Measurements from ENCODE around the gene SNX9. TPM values are rescaled to one million over a fixed set of nuclear protein-coding genes. Genes with fewer than 3 reads are reported as not detected.

The SNX9 gene
- total RNA-seq, 1 donor from 2014 or later, result 36.0 TPM

- TF ChIP-seq EZH2 (IDR thresholded peaks at IDR 0.05; ENCODE audit: insufficient read depth, low read length), result no peak
- TF ChIP-seq, protein P1, sequence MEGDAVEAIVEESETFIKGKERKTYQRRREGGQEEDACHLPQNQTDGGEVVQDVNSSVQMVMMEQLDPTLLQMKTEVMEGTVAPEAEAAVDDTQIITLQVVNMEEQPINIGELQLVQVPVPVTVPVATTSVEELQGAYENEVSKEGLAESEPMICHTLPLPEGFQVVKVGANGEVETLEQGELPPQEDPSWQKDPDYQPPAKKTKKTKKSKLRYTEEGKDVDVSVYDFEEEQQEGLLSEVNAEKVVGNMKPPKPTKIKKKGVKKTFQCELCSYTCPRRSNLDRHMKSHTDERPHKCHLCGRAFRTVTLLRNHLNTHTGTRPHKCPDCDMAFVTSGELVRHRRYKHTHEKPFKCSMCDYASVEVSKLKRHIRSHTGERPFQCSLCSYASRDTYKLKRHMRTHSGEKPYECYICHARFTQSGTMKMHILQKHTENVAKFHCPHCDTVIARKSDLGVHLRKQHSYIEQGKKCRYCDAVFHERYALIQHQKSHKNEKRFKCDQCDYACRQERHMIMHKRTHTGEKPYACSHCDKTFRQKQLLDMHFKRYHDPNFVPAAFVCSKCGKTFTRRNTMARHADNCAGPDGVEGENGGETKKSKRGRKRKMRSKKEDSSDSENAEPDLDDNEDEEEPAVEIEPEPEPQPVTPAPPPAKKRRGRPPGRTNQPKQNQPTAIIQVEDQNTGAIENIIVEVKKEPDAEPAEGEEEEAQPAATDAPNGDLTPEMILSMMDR (IDR thresholded peaks at IDR 0.05; ENCODE audit: insufficient read depth, low read depth, low read length), result no peak
- H3K4me3 ChIP-seq (ENCODE audit: insufficient read depth, low read depth, low read length), result peak overlapping the region; percentile 86
- H3K27me3 Mint-ChIP-seq (ENCODE audit: low read depth, unreplicated experiment), result peaks cover 13% of the 10 kb centered on the region
These were observed 158.0 kb downstream of the SNX9 start for GRCh38 chr6:157981132-157981394.

GRCh38 chr6:157981395-157982101, 158.5 kb downstream of the SNX9 start, which contains the start of gene SYNJ2:
Gene SYNJ2 (plus strand): TSS chr6:157981863. CDS start chr6:157981962, 99 bp downstream.
- FAIRE-seq (no peak), DNase-seq (ENCODE audit: low read depth) (peak; percentile 68)
- H3K79me2 ChIP-seq (ENCODE audit: insufficient read depth, low read length), result peaks cover 45% of the 10 kb centered on the region
- TF ChIP-seq, protein P1 (IDR thresholded peaks at IDR 0.05; ENCODE audit: insufficient read depth, low read depth, low read length), result no peak
- TF ChIP-seq EZH2 (IDR thresholded peaks at IDR 0.05; ENCODE audit: insufficient read depth, low read length), result no peak
- peaks cover 33% of the 10 kb centered on the region for H3K4me1 ChIP-seq (ENCODE audit: insufficient read depth, low read length)
- no peaks in the 10 kb centered on the region for H3K27me3 ChIP-seq (ENCODE audit: insufficient read depth, low read length)
- peaks cover 8% of the 10 kb centered on the region for H3K9me3 Mint-ChIP-seq (ENCODE audit: unreplicated experiment)
- H3K4me2 ChIP-seq (ENCODE audit: low read length), result peak within 1 kb of the TSS; percentile 88
- peaks cover 13% of the 10 kb centered on the region for H3K27me3 Mint-ChIP-seq (ENCODE audit: low read depth, unreplicated experiment)
- peak within 1 kb of the TSS; percentile 86 for H3K4me3 ChIP-seq (ENCODE audit: insufficient read depth, low read depth, low read length)
- H3K36me3 ChIP-seq (ENCODE audit: insufficient read depth, low read length), result no peaks in the 10 kb centered on the region
- H3K4me1 Mint-ChIP-seq (ENCODE audit: low read depth, unreplicated experiment), result peaks cover 23% of the 10 kb centered on the region
- no peaks in the 10 kb centered on the region for H3K9me3 ChIP-seq (ENCODE audit: insufficient read depth, low read depth, low read length)
- no peaks in the 10 kb centered on the region for H3K36me3 Mint-ChIP-seq (ENCODE audit: low read depth, unreplicated experiment)
- H3K27ac Mint-ChIP-seq (ENCODE audit: unreplicated experiment), result peak within 1 kb of the TSS; percentile 59
- H3K9ac ChIP-seq (ENCODE audit: low read length), result peak within 1 kb of the TSS; percentile 86
- peak within 1 kb of the TSS; percentile 96 for H3K4me3 Mint-ChIP-seq (ENCODE audit: unreplicated experiment)
- H4K20me1 ChIP-seq (ENCODE audit: insufficient read depth, low read length), result peaks cover 34% of the 10 kb centered on the region
- peak within 1 kb of the TSS; percentile 47 for H3K27ac ChIP-seq (ENCODE audit: low read depth, low read length)
- H2AFZ ChIP-seq (ENCODE audit: low read depth, low read length), result peak within 1 kb of the TSS; percentile 60

More at GRCh38 chr6:157981132-157981394, 158.0 kb downstream of the SNX9 start:
- H3K4me2 ChIP-seq (ENCODE audit: low read length), result peak overlapping the region; percentile 88
- peak overlapping the region; percentile 86 for H3K9ac ChIP-seq (ENCODE audit: low read length)
- peaks cover 33% of the 10 kb centered on the region for H3K4me1 ChIP-seq (ENCODE audit: insufficient read depth, low read length)
- H3K79me2 ChIP-seq (ENCODE audit: insufficient read depth, low read length), result peaks cover 41% of the 10 kb centered on the region
- H2AFZ ChIP-seq (ENCODE audit: low read depth, low read length), result peak overlapping the region; percentile 60
- H3K36me3 ChIP-seq (ENCODE audit: insufficient read depth, low read length), result no peaks in the 10 kb centered on the region
- Mint-ChIP-seq H3K9me3 (ENCODE audit: unreplicated experiment) (peaks cover 8% of the 10 kb centered on the region), H3K27ac (ENCODE audit: unreplicated experiment) (peak overlapping the region; percentile 26), H3K4me1 (ENCODE audit: low read depth, unreplicated experiment) (peaks cover 23% of the 10 kb centered on the region), H3K4me3 (ENCODE audit: unreplicated experiment) (peak overlapping the region; percentile 68), H3K36me3 (ENCODE audit: low read depth, unreplicated experiment) (no peaks in the 10 kb centered on the region)
- no peak for FAIRE-seq
- peak overlapping the region; percentile 27 for H3K27ac ChIP-seq (ENCODE audit: low read depth, low read length)
- no peaks in the 10 kb centered on the region for H3K27me3 ChIP-seq (ENCODE audit: insufficient read depth, low read length)
- no peaks in the 10 kb centered on the region for H3K9me3 ChIP-seq (ENCODE audit: insufficient read depth, low read depth, low read length)
- no peak for DNase-seq (ENCODE audit: low read depth)
- peaks cover 33% of the 10 kb centered on the region for H4K20me1 ChIP-seq (ENCODE audit: insufficient read depth, low read length)

DNA sequence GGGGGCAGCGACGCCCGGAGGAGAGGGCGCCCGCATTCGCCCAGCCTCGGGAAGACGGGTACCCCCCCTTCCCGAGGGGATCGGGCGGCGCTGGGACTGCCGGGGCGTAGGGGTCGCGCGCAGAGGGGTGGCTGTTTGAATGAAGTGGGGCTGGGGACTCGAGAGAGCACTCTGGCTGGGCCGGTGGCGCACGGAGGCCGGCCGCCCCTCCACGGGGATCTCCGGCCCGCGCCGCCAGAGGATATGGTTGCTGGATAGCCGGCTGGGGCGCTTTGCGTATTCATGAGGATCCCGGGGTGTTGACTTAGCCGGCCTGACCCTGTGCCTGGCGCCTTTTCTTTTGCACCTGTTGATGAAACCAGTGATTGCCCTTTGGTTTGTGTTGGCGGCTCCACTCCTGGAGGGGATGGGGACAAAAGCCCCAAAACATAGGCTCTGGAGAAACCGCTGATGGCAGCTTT, 159.1 kb downstream of the SNX9 start:
- Histone ChIP-seq H3K4me1 (ENCODE audit: insufficient read depth, low read length) (peaks cover 33% of the 10 kb centered on the region), H3K9ac (ENCODE audit: low read length) (peak overlapping the region; percentile 86), H3K79me2 (ENCODE audit: insufficient read depth, low read length) (peaks cover 51% of the 10 kb centered on the region), H3K4me2 (ENCODE audit: low read length) (peak overlapping the region; percentile 88), H2AFZ (ENCODE audit: low read depth, low read length) (no peak overlapping the region), H4K20me1 (ENCODE audit: insufficient read depth, low read length) (peaks cover 37% of the 10 kb centered on the region), H3K36me3 (ENCODE audit: insufficient read depth, low read length) (no peaks in the 10 kb centered on the region), H3K27ac (ENCODE audit: low read depth, low read length) (peak overlapping the region; percentile 47), H3K9me3 (ENCODE audit: insufficient read depth, low read depth, low read length) (no peaks in the 10 kb centered on the region), H3K27me3 (ENCODE audit: insufficient read depth, low read length) (no peaks in the 10 kb centered on the region), H3K4me3 (ENCODE audit: insufficient read depth, low read depth, low read length) (peak overlapping the region; percentile 86)
- Mint-ChIP-seq H3K9me3 (ENCODE audit: unreplicated experiment) (peaks cover 8% of the 10 kb centered on the region), H3K4me1 (ENCODE audit: low read depth, unreplicated experiment) (peaks cover 23% of the 10 kb centered on the region), H3K36me3 (ENCODE audit: low read depth, unreplicated experiment) (no peaks in the 10 kb centered on the region), H3K27me3 (ENCODE audit: low read depth, unreplicated experiment) (peaks cover 13% of the 10 kb centered on the region), H3K27ac (ENCODE audit: unreplicated experiment) (peak overlapping the region; percentile 34), H3K4me3 (ENCODE audit: unreplicated experiment) (peak overlapping the region; percentile 96)
- TF ChIP-seq, protein P1 (IDR thresholded peaks at IDR 0.05; ENCODE audit: insufficient read depth, low read depth, low read length), result no peak
- TF ChIP-seq EZH2 (IDR thresholded peaks at IDR 0.05; ENCODE audit: insufficient read depth, low read length), result no peak
- no peak for FAIRE-seq
- DNase-seq (ENCODE audit: low read depth), result no peak
